ENCODE results near the gene UNC5B. TPM values are rescaled to one million over a fixed set of nuclear protein-coding genes. Genes with fewer than 3 reads are reported as not detected.

The UNC5B gene
- total and polyA plus RNA-seq, 7 donors, result 1.4 to 12.7 (median 1.8) TPM

DNA sequence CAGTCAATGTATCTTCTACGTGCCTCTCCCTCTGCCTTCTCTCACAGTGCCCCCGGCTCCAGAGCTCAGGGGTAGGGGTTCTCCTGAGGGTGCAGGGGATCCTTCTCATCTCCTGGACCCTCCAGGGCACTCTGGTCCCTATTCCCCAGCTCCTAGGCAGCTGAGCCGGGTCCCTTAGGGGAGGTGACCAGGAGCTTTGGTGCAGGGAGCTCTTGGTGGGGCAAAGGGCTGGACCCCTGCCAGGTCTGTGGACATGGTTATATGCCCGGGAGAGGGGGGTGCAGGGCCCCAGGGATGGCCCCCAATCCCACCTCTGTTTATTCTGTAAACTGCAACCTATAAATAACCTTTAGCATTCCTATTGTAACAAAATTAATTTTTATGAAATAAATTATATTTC lies 90.1 kb downstream of the UNC5B start:
- no peak for DNase-seq
- H3K27ac ChIP-seq, result no peak overlapping the region
- no peaks in the 10 kb centered on the region for H3K27me3 ChIP-seq
- intact Hi-C loops (cut with DNase I), result no loop called here
- no peaks in the 10 kb centered on the region for H3K4me1 ChIP-seq
- 40 to 73% methylated on average over 4 of the region's 4 CpGs for WGBS, 2 donors
- H3K4me3 ChIP-seq, result no peak overlapping the region
- H3K36me3 ChIP-seq, result no peaks in the 10 kb centered on the region
- H3K9me3 ChIP-seq, result no peaks in the 10 kb centered on the region
- TF ChIP-seq, protein P1, sequence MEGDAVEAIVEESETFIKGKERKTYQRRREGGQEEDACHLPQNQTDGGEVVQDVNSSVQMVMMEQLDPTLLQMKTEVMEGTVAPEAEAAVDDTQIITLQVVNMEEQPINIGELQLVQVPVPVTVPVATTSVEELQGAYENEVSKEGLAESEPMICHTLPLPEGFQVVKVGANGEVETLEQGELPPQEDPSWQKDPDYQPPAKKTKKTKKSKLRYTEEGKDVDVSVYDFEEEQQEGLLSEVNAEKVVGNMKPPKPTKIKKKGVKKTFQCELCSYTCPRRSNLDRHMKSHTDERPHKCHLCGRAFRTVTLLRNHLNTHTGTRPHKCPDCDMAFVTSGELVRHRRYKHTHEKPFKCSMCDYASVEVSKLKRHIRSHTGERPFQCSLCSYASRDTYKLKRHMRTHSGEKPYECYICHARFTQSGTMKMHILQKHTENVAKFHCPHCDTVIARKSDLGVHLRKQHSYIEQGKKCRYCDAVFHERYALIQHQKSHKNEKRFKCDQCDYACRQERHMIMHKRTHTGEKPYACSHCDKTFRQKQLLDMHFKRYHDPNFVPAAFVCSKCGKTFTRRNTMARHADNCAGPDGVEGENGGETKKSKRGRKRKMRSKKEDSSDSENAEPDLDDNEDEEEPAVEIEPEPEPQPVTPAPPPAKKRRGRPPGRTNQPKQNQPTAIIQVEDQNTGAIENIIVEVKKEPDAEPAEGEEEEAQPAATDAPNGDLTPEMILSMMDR (IDR thresholded peaks at IDR 0.05), result no peak
- TF ChIP-seq POLR2A (IDR thresholded peaks at IDR 0.05), result no peak
- no peak for TF ChIP-seq EP300 (IDR thresholded peaks at IDR 0.05)
- TF ChIP-seq POLR2AphosphoS5 (IDR thresholded peaks at IDR 0.05), result no peak

DNA sequence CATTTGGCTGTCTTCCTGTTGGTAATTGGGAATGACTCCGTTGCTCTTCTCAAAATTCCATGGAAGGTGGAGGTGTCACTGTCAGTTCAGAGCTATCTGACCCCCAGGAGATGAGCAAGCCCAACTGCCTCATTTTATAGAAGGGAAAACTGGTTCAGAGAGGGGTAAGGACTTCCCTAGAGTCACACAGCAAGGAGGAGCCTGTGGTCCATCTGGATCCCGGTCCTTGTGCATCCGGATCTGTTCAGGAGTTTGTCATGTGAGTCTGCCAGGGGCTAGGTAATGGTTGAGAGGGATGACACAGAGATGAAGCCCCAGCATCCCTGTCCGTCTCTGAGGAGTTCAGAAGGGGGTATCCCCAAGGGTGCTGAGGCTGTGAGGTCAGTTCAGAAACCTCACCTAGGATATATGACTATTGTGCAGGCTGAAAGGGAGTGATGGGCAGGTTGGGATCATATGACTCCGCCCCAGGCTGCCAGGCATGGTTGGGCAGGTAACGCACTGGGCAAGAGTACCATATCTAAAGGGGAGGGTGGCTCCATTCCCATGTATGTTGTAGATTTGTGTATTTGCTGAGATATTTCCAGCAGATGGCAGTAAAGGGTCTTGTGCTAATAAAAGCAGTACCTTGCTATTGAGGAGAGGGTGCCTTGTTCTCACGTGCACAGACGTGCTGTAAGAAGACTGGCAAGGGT lies 90.7 kb downstream of the UNC5B start:
- intact Hi-C loops (cut with DNase I), result no loop called here
- H3K27ac ChIP-seq, result no peak overlapping the region
- no peaks in the 10 kb centered on the region for H3K36me3 ChIP-seq
- no peak for TF ChIP-seq POLR2AphosphoS5 (IDR thresholded peaks at IDR 0.05)
- TF ChIP-seq, protein P1 (IDR thresholded peaks at IDR 0.05), result peak in 2 of 4 experiments; percentile 29 to 45
- no peak for TF ChIP-seq POLR2A (IDR thresholded peaks at IDR 0.05)
- no peak for TF ChIP-seq EP300 (IDR thresholded peaks at IDR 0.05)
- DNase-seq, result no peak
- no peak overlapping the region for H3K4me3 ChIP-seq
- no peaks in the 10 kb centered on the region for H3K27me3 ChIP-seq
- 39 to 64% methylated on average over 8 of the region's 8 CpGs for WGBS, 2 donors
- no peaks in the 10 kb centered on the region for H3K9me3 ChIP-seq
- H3K4me1 ChIP-seq, result no peaks in the 10 kb centered on the region

DNA sequence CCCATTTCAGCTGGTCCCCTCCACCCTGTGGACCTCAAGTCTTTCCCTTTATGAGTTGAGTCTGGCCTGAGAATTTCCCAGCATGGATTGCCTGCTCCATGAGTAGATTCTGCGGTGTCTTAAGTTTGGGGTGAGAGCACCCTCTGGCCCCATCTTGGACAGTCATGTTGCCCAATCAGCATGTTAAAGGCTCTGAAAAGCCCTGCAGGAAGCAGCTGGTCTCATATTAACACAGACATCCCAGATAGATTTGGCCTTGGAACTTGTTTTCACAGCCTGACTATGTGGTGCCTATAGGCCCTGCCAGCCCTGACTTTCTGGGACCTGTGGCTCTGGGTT lies 91.2 kb downstream of the UNC5B start:
- H3K36me3 ChIP-seq, result no peaks in the 10 kb centered on the region

DNA sequence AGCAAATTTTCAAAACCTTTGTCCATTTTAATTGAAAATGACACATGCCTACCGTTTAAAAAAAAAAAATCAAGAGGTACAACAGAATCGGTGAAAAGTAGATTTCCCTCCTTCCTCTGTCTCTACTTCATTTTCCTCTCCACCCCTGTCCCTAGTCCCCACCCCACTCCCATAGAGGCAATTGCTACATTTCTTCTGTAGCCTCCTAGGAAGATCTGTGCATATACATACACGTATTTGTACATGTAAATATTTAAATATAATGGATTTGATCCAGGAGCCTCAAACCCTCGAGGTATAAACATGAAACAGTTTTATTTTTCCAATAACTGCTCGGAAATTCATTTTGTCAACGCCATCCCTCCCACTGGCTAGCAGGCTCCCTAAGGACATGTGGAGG lies 92.5 kb downstream of the UNC5B start:
- no peak for DNase-seq
- Histone ChIP-seq H3K27ac (no peak overlapping the region), H3K27me3 (no peaks in the 10 kb centered on the region), H3K4me1 (no peaks in the 10 kb centered on the region), H3K36me3 (no peaks in the 10 kb centered on the region), H3K9me3 (no peaks in the 10 kb centered on the region), H3K4me3 (no peak overlapping the region)
- intact Hi-C loops (cut with DNase I), result no loop called here
- 53 to 71% methylated on average over 6 of the region's 6 CpGs for WGBS, 2 donors
- TF ChIP-seq POLR2AphosphoS5 (IDR thresholded peaks at IDR 0.05) (no peak), EP300 (IDR thresholded peaks at IDR 0.05) (no peak), POLR2A (IDR thresholded peaks at IDR 0.05) (no peak)
- TF ChIP-seq, protein P1 (IDR thresholded peaks at IDR 0.05), result no peak

More for the DNA sequence above, 91.2 kb downstream of the UNC5B start:
- no peak for DNase-seq
- no peak for TF ChIP-seq POLR2AphosphoS5 (IDR thresholded peaks at IDR 0.05)
- TF ChIP-seq POLR2A (IDR thresholded peaks at IDR 0.05), result no peak
- no peak for TF ChIP-seq EP300 (IDR thresholded peaks at IDR 0.05)
- TF ChIP-seq, protein P1 (IDR thresholded peaks at IDR 0.05), result no peak
- WGBS, 2 donors, result 47 to 49% methylated on average over 1 of the region's 1 CpG
- Histone ChIP-seq H3K27ac (no peak overlapping the region), H3K4me1 (no peaks in the 10 kb centered on the region), H3K9me3 (no peaks in the 10 kb centered on the region), H3K4me3 (no peak overlapping the region), H3K27me3 (no peaks in the 10 kb centered on the region)
- intact Hi-C loops (cut with DNase I), result no loop called here

DNA sequence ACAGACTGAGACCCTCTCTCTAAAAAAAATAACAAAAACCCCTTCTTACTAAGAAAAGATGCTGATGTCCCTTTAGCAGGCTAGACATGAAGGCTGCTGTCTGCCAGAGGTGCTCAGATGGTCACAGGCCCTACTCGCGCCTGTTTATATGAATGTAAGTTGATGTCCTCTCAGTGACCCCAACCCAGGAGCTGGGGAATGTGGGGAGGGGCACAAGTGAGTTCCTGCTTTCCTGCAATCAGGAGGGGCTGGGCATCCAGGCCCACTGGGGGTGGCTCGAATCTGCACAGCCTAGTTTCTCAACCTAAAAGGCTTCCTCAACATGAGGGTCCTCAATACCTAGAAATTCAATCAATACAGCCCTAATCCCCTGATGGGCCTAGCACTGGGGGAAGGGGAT lies 94.6 kb downstream of the UNC5B start:
- Histone ChIP-seq H3K4me1 (no peaks in the 10 kb centered on the region), H3K27me3 (no peaks in the 10 kb centered on the region), H3K27ac (no peak overlapping the region), H3K9me3 (no peaks in the 10 kb centered on the region), H3K4me3 (no peak overlapping the region), H3K36me3 (no peaks in the 10 kb centered on the region)
- TF ChIP-seq POLR2AphosphoS5 (IDR thresholded peaks at IDR 0.05), result no peak
- no peak for TF ChIP-seq EP300 (IDR thresholded peaks at IDR 0.05)
- TF ChIP-seq, protein P1 (IDR thresholded peaks at IDR 0.05), result no peak
- TF ChIP-seq POLR2A (IDR thresholded peaks at IDR 0.05), result no peak
- intact Hi-C loops (cut with DNase I), result no loop called here
- WGBS, 2 donors, result 82 to 86% methylated on average over 3 of the region's 3 CpGs
- no peak for DNase-seq

Measured in sigmoid colon (tissue), 7 donors.